Prostate gland (tissue), 2 donors: ENCODE measurements around the gene GRK2.

Experiments
- CTCF ChIP-seq, 4 experiments: fragments of 200-600 bp in 2 of 4; fragments of 450-650 bp in 2 of 4; sonication (generic) in 2 of 4; IDR thresholded peaks; 1 replicate in 3 of 4; 2 replicates in 1 of 4; pipeline ENCODE4 v1.5.1; 2016 to 2019; ENCODE audit warnings: antibody characterized with exemption in 4 of 4, mild to moderate bottlenecking in 2 of 4, moderate library complexity in 2 of 4
- POLR2A ChIP-seq: fragments of 450-650 bp; IDR thresholded peaks from one replicate; pipeline ENCODE4 v1.6.1; 2016; ENCODE audit warnings: antibody characterized with exemption, mild to moderate bottlenecking
- POLR2AphosphoS5 ChIP-seq: sonication (generic); formaldehyde crosslinking; IDR thresholded peaks from one replicate; pipeline ENCODE4 v1.6.1; 2017; ENCODE audit warnings: antibody characterized with exemption

- TF ChIP-seq CTCF (IDR thresholded peaks at IDR 0.05), result no peak
- TF ChIP-seq POLR2A, result no peak
- TF ChIP-seq POLR2AphosphoS5, result no peak
Measured at GRCh38 chr11:67275606-67276409, 9.5 kb downstream of the GRK2 start.
